KMS-11 (cell line): Measurements from ENCODE around the gene UBC.

Source experiments
- H2AFZ ChIP-seq: fragments of 200-600 bp; sonication (generic); 2 replicates; pipeline ENCODE4 v1.6.1; 2016; ENCODE audit warnings: antibody characterized with exemption, mixed run types, low read depth
- H3K27ac ChIP-seq: fragments of 200-600 bp; sonication (generic); 2 replicates; pipeline ENCODE4 v1.6.1; 2016; ENCODE audit warnings: mild to moderate bottlenecking, mixed run types
- H3K27me3 ChIP-seq: fragments of 200-600 bp; sonication (generic); 2 replicates; pipeline ENCODE4 v1.6.1; 2017; ENCODE audit warnings: mild to moderate bottlenecking, low read depth, mixed run types, moderate library complexity; ENCODE audit not compliant: insufficient read depth
- H3K36me3 ChIP-seq: fragments of 200-600 bp; sonication (generic); 2 replicates; pipeline ENCODE4 v1.6.1; 2017; ENCODE audit warnings: mild to moderate bottlenecking, mixed run types; ENCODE audit not compliant: insufficient read depth
- H3K4me1 ChIP-seq: fragments of 200-600 bp; sonication (generic); 2 replicates; pipeline ENCODE4 v1.6.1; 2016; ENCODE audit warnings: mild to moderate bottlenecking, low read depth, mixed run types; ENCODE audit not compliant: poor library complexity, severe bottlenecking
- H3K4me2 ChIP-seq: fragments of 200-600 bp; sonication (generic); 2 replicates; pipeline ENCODE4 v1.7.0; 2016; ENCODE audit warnings: mild to moderate bottlenecking, mixed run types
- H3K4me3 ChIP-seq: fragments of 200-600 bp; sonication (generic); IDR thresholded peaks from 2 replicates; pipeline ENCODE4 v1.6.1; 2017; ENCODE audit warnings: low read depth, low read length, mixed read lengths; ENCODE audit not compliant: insufficient read depth
- H3K79me2 ChIP-seq: fragments of 200-600 bp; sonication (generic); 2 replicates; pipeline ENCODE4 v1.6.1; 2016; ENCODE audit warnings: low read depth, mixed run types; ENCODE audit not compliant: insufficient read depth
- H3K9ac ChIP-seq: fragments of 200-600 bp; sonication (generic); 2 replicates; pipeline ENCODE4 v1.6.1; 2016; ENCODE audit warnings: mild to moderate bottlenecking, mixed run types
- H4K20me1 ChIP-seq: fragments of 200-600 bp; sonication (generic); 2 replicates; pipeline ENCODE4 v1.6.1; 2016; ENCODE audit warnings: mild to moderate bottlenecking, mixed run types; ENCODE audit not compliant: insufficient read depth
- CTCF ChIP-seq: fragments of 200-600 bp; sonication (generic); conservative IDR thresholded peaks from 2 replicates; pipeline ENCODE4 v1.6.1; 2017; ENCODE audit warnings: low read depth, mild to moderate bottlenecking, antibody characterized with exemption, low read length, moderate library complexity, mixed read lengths

The UBC gene

GRCh38 chr12:124874188-124874587 is 40.3 kb downstream of the UBC start:
- H3K27me3 ChIP-seq: no peaks in the 10 kb centered on the region
- H3K4me2 ChIP-seq: no peak overlapping the region
- H3K79me2 ChIP-seq: no peaks in the 10 kb centered on the region
- H4K20me1 ChIP-seq: no peaks in the 10 kb centered on the region
- no peak overlapping the region for H3K9ac ChIP-seq
- no peak overlapping the region for H3K4me3 ChIP-seq
- H2AFZ ChIP-seq: no peak overlapping the region
- H3K4me1 ChIP-seq: no peaks in the 10 kb centered on the region
- no peak for TF ChIP-seq CTCF
- no peaks in the 10 kb centered on the region for H3K36me3 ChIP-seq
- H3K27ac ChIP-seq: no peak overlapping the region

DNA sequence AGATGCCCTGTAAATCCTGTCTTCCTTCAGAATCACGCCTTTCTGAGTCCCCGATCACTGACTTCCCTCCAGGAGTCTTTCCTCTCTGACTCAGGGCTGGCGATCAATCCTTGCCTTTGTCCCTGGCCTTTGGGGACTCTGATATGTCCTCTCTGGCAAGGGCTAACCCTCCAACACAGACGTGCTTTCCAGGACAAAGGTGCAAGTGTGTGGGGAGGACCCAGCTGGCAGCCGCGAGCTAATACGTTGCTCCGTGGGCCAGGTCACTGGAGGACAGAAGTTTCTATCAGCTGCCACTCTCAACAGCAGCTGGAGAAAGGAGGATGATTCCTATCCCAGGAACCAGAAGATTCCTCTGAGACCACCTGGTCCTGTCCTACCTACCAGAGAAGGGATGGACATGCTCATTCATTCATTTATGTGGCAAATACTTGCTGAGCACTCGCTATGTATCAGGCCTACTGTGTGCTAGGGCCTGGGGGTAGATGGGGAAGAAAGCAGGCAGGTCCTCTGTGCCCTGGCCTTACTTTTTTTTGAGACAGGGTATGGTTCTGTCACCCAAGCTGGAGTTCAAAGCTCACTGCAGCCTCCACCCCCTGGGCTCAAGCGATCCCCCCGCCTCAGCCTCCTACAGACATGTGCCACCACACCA is 42.3 kb downstream of the UBC start:
- Histone ChIP-seq H3K9ac (no peak overlapping the region), H3K4me1 (no peaks in the 10 kb centered on the region), H3K27me3 (no peaks in the 10 kb centered on the region), H3K36me3 (no peaks in the 10 kb centered on the region), H4K20me1 (no peaks in the 10 kb centered on the region), H3K4me2 (no peak overlapping the region), H3K27ac (no peak overlapping the region), H3K79me2 (no peaks in the 10 kb centered on the region), H2AFZ (no peak overlapping the region), H3K4me3 (no peak overlapping the region)
- TF ChIP-seq CTCF: no peak

GRCh38 chr12:124871297-124871696 is 43.2 kb downstream of the UBC start:
- H3K9ac ChIP-seq: no peak overlapping the region
- no peaks in the 10 kb centered on the region for H3K79me2 ChIP-seq
- TF ChIP-seq CTCF: no peak
- H3K27me3 ChIP-seq: no peaks in the 10 kb centered on the region
- no peak overlapping the region for H2AFZ ChIP-seq
- no peaks in the 10 kb centered on the region for H3K36me3 ChIP-seq
- H3K4me1 ChIP-seq: no peaks in the 10 kb centered on the region
- H3K4me2 ChIP-seq: no peak overlapping the region
- H3K4me3 ChIP-seq: no peak overlapping the region
- no peak overlapping the region for H3K27ac ChIP-seq
- no peaks in the 10 kb centered on the region for H4K20me1 ChIP-seq

DNA sequence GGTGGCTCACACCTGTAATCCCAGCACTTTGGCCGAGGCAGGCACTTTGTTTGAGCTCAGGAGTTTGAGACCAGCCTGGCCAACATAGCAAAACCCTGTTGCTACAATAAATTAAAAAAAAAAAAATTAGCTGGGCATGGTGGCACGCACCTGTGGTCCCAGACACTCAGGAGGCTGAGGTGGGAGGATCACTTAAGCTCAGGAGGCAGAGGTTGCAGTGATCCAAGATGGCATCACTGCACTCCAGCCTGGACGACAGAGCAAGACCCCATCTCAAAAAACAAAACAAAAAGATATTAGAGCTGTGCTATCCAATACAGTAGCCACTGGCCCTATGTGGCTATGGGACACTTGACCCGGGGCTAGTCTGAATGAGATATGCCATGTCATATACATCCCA is 43.9 kb downstream of the UBC start:
- H3K4me3 ChIP-seq: no peak overlapping the region
- H3K27me3 ChIP-seq: no peaks in the 10 kb centered on the region
- no peaks in the 10 kb centered on the region for H4K20me1 ChIP-seq
- H3K36me3 ChIP-seq: no peaks in the 10 kb centered on the region
- H3K4me1 ChIP-seq: no peaks in the 10 kb centered on the region
- H3K9ac ChIP-seq: no peak overlapping the region
- no peaks in the 10 kb centered on the region for H3K79me2 ChIP-seq
- H3K4me2 ChIP-seq: no peak overlapping the region
- H3K27ac ChIP-seq: no peak overlapping the region
- H2AFZ ChIP-seq: no peak overlapping the region
- TF ChIP-seq CTCF: no peak
